Nephron progenitor cell (in vitro differentiated cells): ENCODE results near the gene PTPRS.

Experiments
- DNase-seq: peaks from one replicate; pipeline ENCODE4 v3.0.0; 2021
- H3K27ac Mint-ChIP-seq: 2 replicates; pipeline ENCODE4 v1.8.0; 2021; ENCODE audit warnings: mild to moderate bottlenecking, moderate library complexity, mixed read lengths
- H3K27me3 Mint-ChIP-seq: 2 replicates; pipeline ENCODE4 v1.8.0; 2021; ENCODE audit warnings: mild to moderate bottlenecking, low read depth, mixed read lengths; ENCODE audit not compliant: poor library complexity
- H3K36me3 Mint-ChIP-seq: 2 replicates; pipeline ENCODE4 v1.8.0; 2021; ENCODE audit warnings: low read depth, mixed read lengths
- H3K4me1 Mint-ChIP-seq: 2 replicates; pipeline ENCODE4 v1.8.0; 2021; ENCODE audit warnings: mixed read lengths
- H3K4me3 Mint-ChIP-seq: 2 replicates; pipeline ENCODE4 v1.8.0; 2021; ENCODE audit warnings: mild to moderate bottlenecking, moderate library complexity, mixed read lengths
- H3K9me3 Mint-ChIP-seq: 2 replicates; pipeline ENCODE4 v1.8.0; 2021; ENCODE audit warnings: mild to moderate bottlenecking, moderate library complexity, mixed read lengths
- TF ChIP-seq, protein P1 (sequence below): fragments of 200-600 bp; sonication (generic); IDR thresholded peaks from 2 replicates; pipeline ENCODE4 v1.5.0; 2021; ENCODE audit warnings: antibody characterized with exemption

Gene PTPRS

DNA sequence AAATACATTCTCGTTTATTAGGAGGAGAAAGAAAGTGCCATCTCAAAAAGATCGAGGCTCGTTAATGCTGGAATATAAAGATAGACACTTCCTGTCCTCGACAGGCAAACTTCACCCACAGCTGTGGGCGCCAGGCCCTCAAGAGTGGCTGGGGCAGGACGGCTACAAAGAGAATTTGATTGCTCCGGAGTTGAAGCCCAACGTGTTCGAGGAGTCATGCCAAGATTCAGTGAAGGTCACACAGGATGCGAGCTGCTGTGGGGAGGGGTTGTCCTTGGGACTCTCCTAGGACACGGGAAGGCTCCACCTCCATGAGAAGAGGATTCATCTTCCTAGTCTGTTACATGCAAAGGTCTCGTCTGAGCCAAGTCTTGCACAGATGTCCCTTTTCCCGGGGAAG lies 16.3 kb upstream of the PTPRS start:
- Mint-ChIP-seq H3K27ac (no peak overlapping the region), H3K36me3 (no peaks in the 10 kb centered on the region), H3K4me3 (no peak overlapping the region), H3K27me3 (peaks cover 39% of the 10 kb centered on the region), H3K9me3 (no peaks in the 10 kb centered on the region), H3K4me1 (peaks cover 7% of the 10 kb centered on the region)
- DNase-seq, result no peak
- TF ChIP-seq, protein P1, sequence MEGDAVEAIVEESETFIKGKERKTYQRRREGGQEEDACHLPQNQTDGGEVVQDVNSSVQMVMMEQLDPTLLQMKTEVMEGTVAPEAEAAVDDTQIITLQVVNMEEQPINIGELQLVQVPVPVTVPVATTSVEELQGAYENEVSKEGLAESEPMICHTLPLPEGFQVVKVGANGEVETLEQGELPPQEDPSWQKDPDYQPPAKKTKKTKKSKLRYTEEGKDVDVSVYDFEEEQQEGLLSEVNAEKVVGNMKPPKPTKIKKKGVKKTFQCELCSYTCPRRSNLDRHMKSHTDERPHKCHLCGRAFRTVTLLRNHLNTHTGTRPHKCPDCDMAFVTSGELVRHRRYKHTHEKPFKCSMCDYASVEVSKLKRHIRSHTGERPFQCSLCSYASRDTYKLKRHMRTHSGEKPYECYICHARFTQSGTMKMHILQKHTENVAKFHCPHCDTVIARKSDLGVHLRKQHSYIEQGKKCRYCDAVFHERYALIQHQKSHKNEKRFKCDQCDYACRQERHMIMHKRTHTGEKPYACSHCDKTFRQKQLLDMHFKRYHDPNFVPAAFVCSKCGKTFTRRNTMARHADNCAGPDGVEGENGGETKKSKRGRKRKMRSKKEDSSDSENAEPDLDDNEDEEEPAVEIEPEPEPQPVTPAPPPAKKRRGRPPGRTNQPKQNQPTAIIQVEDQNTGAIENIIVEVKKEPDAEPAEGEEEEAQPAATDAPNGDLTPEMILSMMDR, result no peak

DNA sequence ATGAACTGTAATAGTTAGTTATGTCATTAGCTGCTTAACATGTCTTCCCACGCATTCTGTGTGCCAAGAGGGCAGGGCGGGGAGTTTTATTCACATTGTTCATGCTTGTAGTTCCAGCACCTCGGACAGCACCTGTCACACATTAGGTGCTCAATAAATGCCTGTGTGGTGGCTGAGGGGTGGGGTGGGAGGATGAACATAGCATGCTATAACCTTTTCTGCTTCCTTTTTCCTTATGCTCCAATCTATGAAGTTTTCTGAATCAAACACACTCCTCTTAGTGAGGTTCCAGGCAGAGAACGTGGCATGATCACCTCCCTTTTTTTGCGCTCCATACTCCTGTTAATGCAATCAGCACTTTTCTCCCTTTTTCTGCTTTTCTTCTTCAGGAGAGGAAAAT lies 15.8 kb upstream of the PTPRS start:
- DNase-seq, result no peak
- Mint-ChIP-seq H3K27ac (no peak overlapping the region), H3K9me3 (no peaks in the 10 kb centered on the region), H3K4me1 (peaks cover 11% of the 10 kb centered on the region), H3K36me3 (no peaks in the 10 kb centered on the region), H3K4me3 (no peak overlapping the region), H3K27me3 (peaks cover 39% of the 10 kb centered on the region)
- TF ChIP-seq, protein P1, result no peak

- no peak overlapping the region for H3K4me3 Mint-ChIP-seq
- H3K27ac Mint-ChIP-seq, result no peak overlapping the region
- no peaks in the 10 kb centered on the region for H3K9me3 Mint-ChIP-seq
- H3K36me3 Mint-ChIP-seq, result no peaks in the 10 kb centered on the region
- TF ChIP-seq, protein P1, result no peak
- DNase-seq, result no peak
- peaks cover 18% of the 10 kb centered on the region for H3K4me1 Mint-ChIP-seq
- H3K27me3 Mint-ChIP-seq, result peaks cover 39% of the 10 kb centered on the region
These were observed 15.1 kb upstream of the PTPRS start for GRCh38 chr19:5355693-5356092.

GRCh38 chr19:5355076-5355475 lies 14.5 kb upstream of the PTPRS start:
- DNase-seq, result no peak
- no peaks in the 10 kb centered on the region for H3K9me3 Mint-ChIP-seq
- no peak overlapping the region for H3K27ac Mint-ChIP-seq
- no peaks in the 10 kb centered on the region for H3K36me3 Mint-ChIP-seq
- TF ChIP-seq, protein P1, result no peak
- H3K4me1 Mint-ChIP-seq, result peaks cover 18% of the 10 kb centered on the region
- no peak overlapping the region for H3K4me3 Mint-ChIP-seq
- peaks cover 41% of the 10 kb centered on the region for H3K27me3 Mint-ChIP-seq

GRCh38 chr19:5354403-5354802 lies 13.8 kb upstream of the PTPRS start:
- TF ChIP-seq, protein P1, result peak; percentile 24
- Mint-ChIP-seq H3K27ac (no peak overlapping the region), H3K9me3 (no peaks in the 10 kb centered on the region), H3K4me3 (no peak overlapping the region), H3K36me3 (no peaks in the 10 kb centered on the region), H3K4me1 (peaks cover 18% of the 10 kb centered on the region), H3K27me3 (peaks cover 39% of the 10 kb centered on the region)
- peak; percentile 35 for DNase-seq

- Mint-ChIP-seq H3K27me3 (peaks cover 23% of the 10 kb centered on the region), H3K27ac (peak overlapping the region; percentile 97), H3K4me3 (no peak overlapping the region), H3K4me1 (peaks cover 18% of the 10 kb centered on the region), H3K36me3 (no peaks in the 10 kb centered on the region), H3K9me3 (peaks cover 7% of the 10 kb centered on the region)
- TF ChIP-seq, protein P1, result no peak
- DNase-seq, result no peak
These were observed 11.7 kb upstream of the PTPRS start for GRCh38 chr19:5352229-5352763.
